HG03064 (cell line): ENCODE results near the gene EXTL2.
"Not testable (repeated sequence)": the region's sequence is repeated elsewhere in the genome, so short reads cannot be mapped to it uniquely, and the experiment has no call there.

Experiments
- ATAC-seq: cut with Tn5 transposase; IDR thresholded peaks from one replicate; pipeline ENCODE4 v1.9.1; 2021; ENCODE audit warnings: low read depth; ENCODE audit not compliant: unreplicated experiment

Gene EXTL2

GRCh38 chr1:100866041-100866900, 28.4 kb downstream of the EXTL2 start:
- ATAC-seq = no peak

DNA sequence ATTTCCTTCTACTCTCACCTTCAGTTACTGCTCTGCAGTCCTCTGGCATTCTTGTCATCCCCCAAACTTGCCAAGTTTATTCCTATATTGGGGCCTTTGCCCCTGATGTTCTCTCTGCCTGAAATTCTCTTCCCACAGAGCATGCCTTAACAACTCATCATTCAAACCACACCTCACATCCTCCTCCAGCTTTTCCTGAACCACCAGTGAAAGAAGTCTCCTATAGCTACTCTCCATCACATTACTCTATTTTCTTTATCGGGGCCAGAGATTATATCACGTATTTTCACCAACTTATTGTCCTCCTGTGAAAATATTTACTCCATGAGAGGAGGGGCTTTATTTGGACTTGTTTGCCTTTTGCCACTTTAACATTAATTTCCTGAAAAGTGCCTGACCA, 32.1 kb downstream of the EXTL2 start:
- ATAC-seq = no peak

DNA sequence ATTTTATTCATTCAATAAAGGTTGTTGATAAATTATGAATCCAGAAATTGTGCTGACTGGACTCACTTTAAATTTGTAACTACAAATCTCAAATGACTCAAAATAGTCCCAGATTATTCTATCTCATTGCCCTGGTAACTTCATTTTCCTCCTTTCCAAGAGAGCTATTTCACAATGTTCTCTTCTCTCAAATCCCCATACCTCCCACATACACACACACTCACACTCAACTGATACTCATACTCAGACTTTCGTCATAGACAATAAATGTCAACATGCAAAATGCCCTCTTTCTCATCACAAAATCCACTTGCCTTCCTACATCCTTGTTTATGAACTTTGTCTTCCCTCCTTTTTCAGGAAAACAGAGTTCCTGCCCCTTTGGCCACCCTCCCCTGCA, 33.3 kb downstream of the EXTL2 start:
- no peak for ATAC-seq

DNA sequence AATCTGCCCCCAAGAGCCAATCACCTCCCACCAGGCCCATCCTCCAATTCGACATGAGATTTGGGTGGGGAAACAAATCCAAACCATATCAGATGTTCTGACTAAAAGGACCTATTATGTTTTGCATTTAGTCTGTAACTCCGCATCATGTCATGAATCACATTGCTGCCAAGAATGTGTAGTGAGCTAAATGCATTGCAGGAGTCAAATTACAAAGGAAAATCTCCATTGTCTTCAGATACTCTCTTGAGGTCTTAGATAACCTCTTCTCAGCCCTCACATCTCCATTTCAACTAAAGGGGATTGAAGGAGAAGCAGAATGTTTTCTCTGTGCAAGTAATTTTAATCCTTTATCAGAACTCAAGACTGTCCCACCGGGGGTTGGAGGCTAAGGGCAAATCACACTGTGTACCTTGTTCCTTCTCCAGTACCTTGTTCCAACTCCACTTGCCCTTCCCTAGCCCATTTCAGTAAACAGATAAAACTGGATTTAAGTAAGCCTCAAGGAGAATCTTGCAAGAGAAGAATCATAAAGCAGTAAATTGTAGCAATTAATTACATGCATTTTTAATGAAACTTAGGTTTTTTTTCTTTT, 34.1 kb downstream of the EXTL2 start:
- ATAC-seq = no peak

GRCh38 chr1:100855116-100855515, 39.5 kb downstream of the EXTL2 start:
- ATAC-seq = not testable (repeated sequence)

DNA sequence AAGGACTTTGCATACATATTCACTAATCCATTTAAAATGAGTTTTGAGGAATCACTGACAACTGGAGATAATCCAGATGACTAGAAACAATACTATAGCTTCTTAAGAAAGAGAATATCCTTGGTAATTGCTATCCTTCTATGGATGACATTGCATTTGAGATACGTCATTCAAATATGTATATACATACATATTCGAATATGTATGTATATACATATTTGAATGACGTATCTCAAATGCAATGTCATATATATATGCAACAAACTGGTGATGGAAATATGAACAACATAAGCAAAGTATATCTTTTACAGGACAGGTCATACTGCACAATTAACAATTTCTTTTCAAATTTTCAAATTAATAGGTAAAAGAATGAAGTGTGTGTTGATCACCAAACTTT, 41.7 kb downstream of the EXTL2 start:
- ATAC-seq = no peak

DNA sequence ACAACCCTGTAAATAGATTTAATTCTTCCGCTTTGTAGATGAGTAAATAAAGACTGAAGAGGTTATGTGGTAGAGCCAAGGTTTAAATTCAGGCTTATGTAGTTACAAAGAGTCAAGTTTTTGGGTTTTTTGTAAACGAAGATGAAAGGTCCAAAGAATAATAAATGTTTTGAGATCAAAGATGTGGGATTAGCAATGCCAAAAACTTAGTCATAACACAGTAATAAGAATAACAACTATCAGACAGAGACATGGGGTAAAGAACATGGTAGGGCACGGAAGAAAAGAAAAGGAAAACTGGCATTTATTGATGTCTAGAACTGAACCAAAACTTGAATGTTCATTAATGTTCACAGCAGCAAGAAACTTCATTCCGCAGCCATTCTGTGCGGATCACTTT, 42.9 kb downstream of the EXTL2 start:
- no peak for ATAC-seq

GRCh38 chr1:100847361-100848082, 47.1 kb downstream of the EXTL2 start:
- no peak for ATAC-seq

DNA sequence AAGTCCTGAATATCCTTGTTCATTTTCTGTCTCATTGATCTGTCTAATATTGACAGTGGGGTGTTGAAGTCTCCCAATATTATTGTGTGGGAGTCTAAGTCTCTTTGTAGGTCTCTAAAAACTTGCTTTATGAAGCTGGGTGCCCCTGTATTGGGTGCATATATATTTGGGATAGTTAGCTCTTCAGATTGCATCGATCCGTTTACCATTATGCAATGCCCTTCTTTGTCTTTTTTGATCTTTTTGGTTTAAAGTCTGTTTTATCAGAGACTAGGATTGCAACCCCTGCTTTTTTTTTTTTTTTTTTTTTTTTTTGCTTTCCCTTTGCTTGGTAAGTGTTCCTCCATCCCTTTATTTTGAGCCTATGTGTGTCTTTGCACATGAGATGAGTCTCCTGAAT, 51.5 kb downstream of the EXTL2 start:
- not testable (repeated sequence) for ATAC-seq

DNA sequence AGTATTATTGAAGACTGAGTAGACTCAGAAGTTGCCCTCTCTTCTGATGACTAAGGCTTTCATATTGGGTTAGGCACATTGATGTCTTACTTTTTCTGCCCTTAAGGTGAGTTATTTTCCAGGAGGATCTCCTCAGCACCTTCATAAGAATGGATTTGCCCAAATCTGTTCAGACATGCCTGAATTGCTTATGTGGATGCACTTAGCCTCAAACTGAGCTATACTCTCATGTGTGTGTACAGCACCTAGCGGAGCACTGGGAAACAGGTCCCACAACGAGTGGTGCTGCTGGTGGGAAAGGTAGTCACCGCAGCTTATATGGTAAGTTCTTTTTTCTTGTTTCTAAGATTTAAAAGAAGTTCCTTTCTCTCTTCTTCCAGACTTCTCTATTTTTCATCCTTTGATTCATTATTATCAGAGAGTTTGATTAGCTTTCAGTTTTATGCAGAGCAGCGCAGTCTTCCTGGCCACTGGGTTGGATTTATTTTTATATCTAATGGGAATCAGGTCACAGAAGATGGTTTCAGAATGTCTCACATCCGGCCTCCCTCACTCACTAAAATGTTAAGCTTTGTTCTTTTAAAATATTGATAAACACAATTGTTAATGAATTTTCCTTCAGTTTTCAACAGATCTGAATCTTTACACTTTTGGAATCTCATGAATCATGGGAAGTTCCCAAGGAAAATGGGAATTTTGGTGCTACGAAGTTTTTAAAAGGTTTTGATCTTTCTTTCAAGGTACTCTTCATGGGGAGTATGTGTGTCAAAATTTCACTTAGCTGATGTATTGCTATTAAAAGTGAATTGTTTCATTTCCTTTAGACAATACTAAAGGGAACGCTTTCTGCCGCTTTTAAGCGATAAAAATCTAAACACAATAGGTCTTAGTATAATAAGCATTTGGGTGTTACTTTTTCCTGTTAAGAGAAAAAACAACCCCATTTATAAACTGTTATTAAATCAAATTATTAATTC, 58.5 kb downstream of the EXTL2 start:
- no peak for ATAC-seq

DNA sequence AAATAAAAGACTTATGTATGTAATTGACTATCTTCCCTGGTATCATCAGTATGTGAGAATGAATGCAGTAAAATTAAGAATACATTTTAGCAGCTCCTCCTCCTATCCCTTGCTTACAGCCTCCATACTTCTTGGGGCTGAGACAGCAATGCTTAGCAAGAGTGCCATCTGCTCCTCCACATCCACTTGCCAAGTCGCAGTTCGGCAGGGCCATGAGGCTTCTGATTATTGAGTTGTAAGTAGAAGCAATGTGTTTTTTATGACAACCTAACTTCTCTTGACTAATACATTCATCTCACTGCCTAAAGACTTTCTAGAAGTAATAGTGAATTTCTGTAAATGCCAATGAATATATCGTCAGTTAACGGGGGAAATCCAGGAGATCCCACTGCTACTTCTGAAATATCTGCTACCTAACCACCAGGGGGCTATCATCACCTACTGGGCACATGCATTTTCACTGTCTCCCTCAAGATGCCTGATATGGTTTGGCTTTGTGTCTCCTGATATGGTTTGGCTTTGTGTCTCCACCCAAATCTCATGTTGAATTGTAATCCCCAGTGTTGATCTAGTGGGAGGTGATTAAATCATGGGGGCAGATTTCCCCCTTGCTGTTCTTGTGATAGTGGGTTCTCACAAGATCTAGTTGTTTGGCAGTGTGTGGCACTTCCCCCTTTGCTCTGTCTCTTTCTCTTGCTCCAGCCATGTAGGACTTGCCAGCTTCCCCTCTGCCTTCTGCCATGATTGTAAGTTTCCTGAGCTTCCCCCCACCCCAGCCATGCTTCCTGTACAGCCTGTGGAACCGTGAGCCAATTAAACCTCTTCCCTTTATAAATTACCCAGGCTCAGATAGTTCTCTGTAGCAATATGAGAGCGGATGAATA, 59.6 kb downstream of the EXTL2 start:
- ATAC-seq = no peak

DNA sequence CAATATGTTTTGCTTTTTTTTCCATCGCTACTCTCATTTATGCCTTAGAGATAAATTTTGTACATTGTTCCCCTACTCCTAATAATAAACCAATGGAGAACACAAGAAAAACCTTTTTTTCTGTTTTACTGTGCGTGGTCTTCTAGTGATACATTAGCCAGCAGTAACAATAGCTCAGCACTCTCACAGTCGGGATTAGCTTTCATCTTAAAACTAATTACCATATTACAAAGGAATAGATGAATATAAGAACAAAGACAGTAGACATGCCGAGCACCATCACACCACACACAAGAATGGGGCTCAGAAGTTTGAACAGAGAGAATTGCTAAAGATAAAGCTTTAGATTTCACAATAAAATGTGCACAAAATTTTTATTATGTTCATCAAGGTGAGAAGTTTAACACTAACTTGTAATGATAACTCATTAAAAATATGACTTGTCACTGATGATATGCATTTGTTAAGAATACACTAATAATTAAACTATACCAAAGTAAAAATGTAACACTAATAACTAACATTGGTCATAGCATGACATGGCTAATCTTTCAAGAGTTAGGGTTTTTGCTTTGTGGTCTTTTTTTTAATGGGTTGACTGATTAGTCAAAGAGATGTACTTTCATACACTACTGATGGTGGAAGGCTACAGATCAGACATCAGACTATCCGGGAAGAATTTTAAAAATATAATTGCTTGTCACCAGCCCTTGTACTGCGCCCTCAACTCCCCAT, 61.8 kb downstream of the EXTL2 start:
- no peak for ATAC-seq

DNA sequence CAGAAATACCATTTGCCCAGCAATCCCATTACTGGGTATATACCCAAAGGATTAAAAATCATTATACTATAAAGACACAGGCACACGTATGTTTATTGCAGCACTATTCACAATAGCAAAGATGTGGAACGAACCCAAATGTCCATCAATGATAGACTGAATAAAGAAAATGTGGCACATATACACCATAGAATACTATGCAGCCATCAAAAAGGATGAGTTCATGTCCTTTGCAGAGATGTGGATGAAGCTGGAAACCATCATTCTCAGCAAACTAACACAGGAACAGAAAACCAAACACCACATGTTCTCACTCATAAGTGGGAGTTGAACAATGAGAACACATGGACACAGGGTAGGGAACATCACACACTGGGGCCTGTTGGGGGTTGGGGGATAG, 69.0 kb downstream of the EXTL2 start:
- ATAC-seq = not testable (repeated sequence)
